Ishikawa (cell line): ENCODE results near the gene CD99L2.

Experiments
- CEBPB ChIP-seq: IDR thresholded peaks from 2 replicates; pipeline ENCODE4 v1.6.1; 2012
- CREB1 ChIP-seq: IDR thresholded peaks from 2 replicates; pipeline ENCODE4 v1.6.1; 2012; ENCODE audit warnings: low read depth
- EGR1 ChIP-seq: IDR thresholded peaks from 2 replicates; pipeline ENCODE4 v1.6.1; 2012
- EP300 ChIP-seq: IDR thresholded peaks from 2 replicates; pipeline ENCODE4 v1.6.1; 2012; ENCODE audit warnings: borderline replicate concordance
- FOXM1 ChIP-seq: IDR thresholded peaks from 2 replicates; pipeline ENCODE4 v1.6.1; 2012; ENCODE audit warnings: low read depth, borderline replicate concordance
- NFIC ChIP-seq: IDR thresholded peaks from 2 replicates; pipeline ENCODE4 v1.6.1; 2012
- RAD21 ChIP-seq: IDR thresholded peaks from 2 replicates; pipeline ENCODE4 v1.6.1; 2012; ENCODE audit warnings: low read depth
- REST ChIP-seq: IDR thresholded peaks from 2 replicates; pipeline ENCODE4 v1.6.1; 2012; ENCODE audit warnings: low read depth, mild to moderate bottlenecking
- TAF1 ChIP-seq: IDR thresholded peaks from 2 replicates; pipeline ENCODE4 v1.6.1; 2012; ENCODE audit warnings: low read depth, mild to moderate bottlenecking
- TCF12 ChIP-seq: IDR thresholded peaks from 2 replicates; pipeline ENCODE4 v1.6.1; 2012; ENCODE audit warnings: low read depth
- TEAD4 ChIP-seq: IDR thresholded peaks from 2 replicates; pipeline ENCODE4 v1.6.1; 2012
- USF1 ChIP-seq: IDR thresholded peaks from 2 replicates; pipeline ENCODE4 v1.6.1; 2012
- YY1 ChIP-seq: IDR thresholded peaks from 2 replicates; pipeline ENCODE4 v1.6.1; 2012; ENCODE audit warnings: low read depth
- ZBTB7A ChIP-seq: IDR thresholded peaks from 2 replicates; pipeline ENCODE4 v1.6.1; 2012; ENCODE audit warnings: low read depth
- TF ChIP-seq, protein P1 (sequence below): IDR thresholded peaks from 2 replicates; pipeline ENCODE4 v1.6.1; 2012

The CD99L2 gene

DNA sequence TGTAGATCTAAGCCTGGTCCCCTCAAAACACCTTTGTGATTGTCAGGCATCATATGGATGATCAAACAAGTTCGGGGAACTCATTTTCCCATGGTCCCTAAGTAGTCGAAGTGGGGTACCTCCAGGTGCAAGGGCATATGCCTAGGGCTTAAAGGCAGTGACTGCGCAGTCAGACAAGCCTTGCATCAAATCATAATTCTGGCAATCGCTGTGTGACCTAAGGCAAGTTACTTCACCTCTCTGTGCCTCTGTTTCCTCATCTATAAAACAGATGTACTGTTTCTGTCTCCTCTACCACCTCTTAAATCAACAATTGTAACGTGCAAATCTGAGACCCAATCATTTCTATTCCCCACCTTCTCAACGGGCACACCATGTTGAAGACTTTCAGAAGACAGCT, 1.8 kb downstream of the CD99L2 start:
- TF ChIP-seq EGR1 (no peak), FOXM1 (no peak), REST (no peak), TCF12 (no peak), USF1 (no peak), NFIC (no peak), TEAD4 (no peak)
- TF ChIP-seq, protein P1, sequence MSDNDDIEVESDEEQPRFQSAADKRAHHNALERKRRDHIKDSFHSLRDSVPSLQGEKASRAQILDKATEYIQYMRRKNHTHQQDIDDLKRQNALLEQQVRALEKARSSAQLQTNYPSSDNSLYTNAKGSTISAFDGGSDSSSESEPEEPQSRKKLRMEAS = no peak

DNA sequence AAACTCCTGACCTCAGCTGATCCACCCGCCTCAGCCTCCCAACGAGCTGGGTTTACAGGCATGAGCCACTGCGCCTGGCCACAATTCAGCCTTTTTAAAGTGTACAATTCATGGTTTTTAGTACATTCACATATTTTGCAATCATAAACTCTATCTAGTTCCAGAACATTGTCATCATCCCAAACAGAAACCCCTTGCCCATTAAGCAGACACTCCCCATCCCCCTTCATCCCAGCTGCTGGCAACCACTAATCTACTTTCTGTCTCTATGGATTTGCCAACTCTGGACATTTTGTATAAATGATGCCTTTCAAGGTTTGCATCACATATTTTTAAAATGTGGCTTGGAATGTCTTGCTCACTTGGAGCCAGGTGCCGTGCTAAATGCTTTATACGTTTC, 4.5 kb downstream of the CD99L2 start:
- no peak for TF ChIP-seq RAD21
- no peak for TF ChIP-seq EP300
- TF ChIP-seq, protein P1 = no peak
- TF ChIP-seq TCF12 = no peak
- TF ChIP-seq CREB1 = no peak
- TF ChIP-seq TAF1 = no peak
- no peak for TF ChIP-seq REST
- no peak for TF ChIP-seq FOXM1
- TF ChIP-seq EGR1 = no peak
- no peak for TF ChIP-seq TEAD4
- no peak for TF ChIP-seq CEBPB
- no peak for TF ChIP-seq YY1
- no peak for TF ChIP-seq ZBTB7A

- TF ChIP-seq ZBTB7A (no peak), EGR1 (no peak), REST (no peak), TEAD4 (no peak), TAF1 (no peak), NFIC (no peak), CREB1 (no peak), TCF12 (no peak), CEBPB (no peak), YY1 (no peak), USF1 (no peak), EP300 (no peak), FOXM1 (no peak), RAD21 (no peak)
- TF ChIP-seq, protein P1 = no peak
Observed at GRCh38 chrX:150889131-150889530, 9.3 kb downstream of the CD99L2 start.

DNA sequence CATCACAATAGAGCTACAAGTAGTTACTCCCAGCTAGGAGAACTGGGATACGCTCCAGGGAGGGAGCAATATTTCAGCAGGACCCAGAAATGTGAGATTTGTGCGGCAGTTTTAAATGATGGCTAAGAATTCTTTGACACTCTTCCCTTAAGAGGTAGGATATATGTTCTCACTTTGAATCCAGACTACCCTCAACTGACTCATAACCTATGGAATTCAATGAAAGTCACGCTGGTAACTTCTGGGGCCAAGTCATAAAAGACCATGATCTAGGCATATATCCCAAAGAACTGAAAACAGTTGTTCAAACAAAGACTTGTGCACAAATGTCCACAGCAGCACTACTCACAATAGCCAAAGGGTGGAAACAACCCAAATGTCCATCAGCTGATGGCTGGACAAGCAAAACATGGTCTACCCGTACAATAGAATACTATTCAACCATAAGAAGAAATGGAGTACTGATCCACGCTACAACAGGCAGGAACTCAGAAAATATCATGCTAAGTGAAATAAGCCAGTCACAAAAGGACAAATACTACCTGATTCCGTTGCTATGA, 10.5 kb downstream of the CD99L2 start:
- TF ChIP-seq EP300 (no peak), YY1 (no peak), ZBTB7A (no peak), REST (no peak), RAD21 (no peak), TCF12 (no peak), NFIC (no peak), EGR1 (no peak), CEBPB (no peak), CREB1 (no peak), TEAD4 (no peak), TAF1 (no peak), FOXM1 (no peak), USF1 (no peak)
- TF ChIP-seq, protein P1 = no peak
